GM12891 (cell line): ENCODE data around the gene RGS3.

ENCODE experiments used
- POLR2A ChIP-seq: IDR thresholded peaks from 2 replicates; pipeline ENCODE4 v1.6.1; 2011; ENCODE audit warnings: low read depth, low read length, control low read depth
- POLR2AphosphoS5 ChIP-seq: IDR thresholded peaks from 2 replicates; pipeline ENCODE4 v1.6.1; 2011; ENCODE audit warnings: low read depth, low read length, control low read depth
- POU2F2 ChIP-seq: IDR thresholded peaks from 2 replicates; pipeline ENCODE4 v1.6.1; 2011; ENCODE audit warnings: low read depth, mild to moderate bottlenecking, control low read depth, low read length, moderate library complexity
- SPI1 ChIP-seq: IDR thresholded peaks from 2 replicates; pipeline ENCODE4 v1.6.1; 2011; ENCODE audit warnings: low read depth, low read length, control low read depth
- TAF1 ChIP-seq: IDR thresholded peaks from 2 replicates; pipeline ENCODE4 v1.6.1; 2011; ENCODE audit warnings: low read depth, low read length, control low read depth

- TF ChIP-seq POLR2A (no peak), POLR2AphosphoS5 (no peak), TAF1 (no peak), POU2F2 (no peak), SPI1 (no peak)
Measured at GRCh38 chr9:113533335-113534225, 70.1 kb downstream of the RGS3 start.
